Measurements from ENCODE around the gene GPATCH8.

Gene GPATCH8

DNA sequence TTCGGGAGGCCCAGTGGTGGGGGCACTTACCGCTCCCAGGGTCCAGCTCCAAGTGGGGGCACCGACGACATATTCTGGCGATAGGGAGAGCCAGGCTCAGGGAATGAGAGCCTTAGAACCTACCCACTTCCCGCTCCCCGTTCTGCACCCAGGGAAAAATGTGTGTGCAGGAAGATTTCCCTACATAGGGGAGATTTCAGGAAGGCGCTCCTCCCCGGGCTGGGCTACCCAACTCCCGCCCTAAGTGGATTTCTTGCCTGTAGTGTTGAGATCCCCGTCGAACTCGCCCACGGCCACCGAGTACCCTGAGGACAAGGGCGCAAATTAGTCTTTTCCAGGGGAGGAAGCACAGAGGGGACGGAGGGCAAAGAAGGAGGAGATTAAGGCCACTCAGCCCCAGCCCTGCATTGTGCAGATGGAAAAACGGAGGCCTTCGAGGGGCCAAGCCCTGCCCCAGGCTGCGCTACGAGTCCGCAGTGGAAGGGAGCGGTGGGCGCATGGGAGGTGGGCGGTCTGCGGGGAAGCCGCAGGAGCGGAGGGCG is 118.9 kb downstream of the GPATCH8 start:
- Histone ChIP-seq H3K4me1 (ENCODE audit: insufficient read depth, insufficient read length) (peaks cover 8% of the 10 kb centered on the region), H3K27me3 (ENCODE audit: insufficient read depth, insufficient read length) (peaks cover 21% of the 10 kb centered on the region), H3K36me3 (ENCODE audit: insufficient read depth, insufficient read length, low read length) (no peaks in the 10 kb centered on the region), H3K9me3 (ENCODE audit: insufficient read depth, low read length) (no peaks in the 10 kb centered on the region), H3K4me3 (ENCODE audit: insufficient read length, low read depth) (peak overlapping the region; percentile 59), H3K9ac (ENCODE audit: insufficient read length, low read depth) (peak overlapping the region; percentile 87)
- DNase-seq (ENCODE audit: low read depth, low spot score): no peak
- no peak for TF ChIP-seq ZNF274 (IDR thresholded peaks at IDR 0.05; ENCODE audit: low read depth, low read length)
- TF ChIP-seq SUZ12 (IDR thresholded peaks at IDR 0.05; ENCODE audit: extremely low read depth, insufficient read depth, insufficient read length): no peak
- no peak for TF ChIP-seq YY1 (IDR thresholded peaks at IDR 0.05; ENCODE audit: insufficient read depth, insufficient read length)

- peaks cover 6% of the 10 kb centered on the region for H3K4me1 ChIP-seq (ENCODE audit: insufficient read depth, insufficient read length)
- H3K9ac ChIP-seq (ENCODE audit: insufficient read length, low read depth): no peak overlapping the region
- peaks cover 21% of the 10 kb centered on the region for H3K27me3 ChIP-seq (ENCODE audit: insufficient read depth, insufficient read length)
- no peaks in the 10 kb centered on the region for H3K36me3 ChIP-seq (ENCODE audit: insufficient read depth, insufficient read length, low read length)
- no peak overlapping the region for H3K4me3 ChIP-seq (ENCODE audit: insufficient read length, low read depth)
- no peaks in the 10 kb centered on the region for H3K9me3 ChIP-seq (ENCODE audit: insufficient read depth, low read length)
- no peak for DNase-seq (ENCODE audit: low read depth, low spot score)
- TF ChIP-seq ZNF274 (IDR thresholded peaks at IDR 0.05; ENCODE audit: low read depth, low read length): no peak
Observed at GRCh38 chr17:44383861-44384260, 119.3 kb downstream of the GPATCH8 start.

GRCh38 chr17:44383363-44383762 is 119.8 kb downstream of the GPATCH8 start:
- peaks cover 21% of the 10 kb centered on the region for H3K27me3 ChIP-seq (ENCODE audit: insufficient read depth, insufficient read length)

GRCh38 chr17:44382917-44383316 is 120.3 kb downstream of the GPATCH8 start:
- TF ChIP-seq YY1 (IDR thresholded peaks at IDR 0.05; ENCODE audit: insufficient read depth, insufficient read length) (no peak), ZNF274 (IDR thresholded peaks at IDR 0.05; ENCODE audit: low read depth, low read length) (no peak)
- DNase-seq (ENCODE audit: low read depth, low spot score): no peak
- Histone ChIP-seq H3K27me3 (ENCODE audit: insufficient read depth, insufficient read length) (peaks cover 21% of the 10 kb centered on the region), H3K36me3 (ENCODE audit: insufficient read depth, insufficient read length, low read length) (no peaks in the 10 kb centered on the region), H3K9ac (ENCODE audit: insufficient read length, low read depth) (no peak overlapping the region), H3K4me1 (ENCODE audit: insufficient read depth, insufficient read length) (peaks cover 6% of the 10 kb centered on the region), H3K4me3 (ENCODE audit: insufficient read length, low read depth) (no peak overlapping the region), H3K9me3 (ENCODE audit: insufficient read depth, low read length) (no peaks in the 10 kb centered on the region)

More at GRCh38 chr17:44383363-44383762, 119.8 kb downstream of the GPATCH8 start:
- Histone ChIP-seq H3K36me3 (ENCODE audit: insufficient read depth, insufficient read length, low read length) (no peaks in the 10 kb centered on the region), H3K4me1 (ENCODE audit: insufficient read depth, insufficient read length) (peaks cover 6% of the 10 kb centered on the region), H3K9ac (ENCODE audit: insufficient read length, low read depth) (no peak overlapping the region), H3K9me3 (ENCODE audit: insufficient read depth, low read length) (no peaks in the 10 kb centered on the region), H3K4me3 (ENCODE audit: insufficient read length, low read depth) (no peak overlapping the region)
- TF ChIP-seq SUZ12 (IDR thresholded peaks at IDR 0.05; ENCODE audit: extremely low read depth, insufficient read depth, insufficient read length) (no peak), ZNF274 (IDR thresholded peaks at IDR 0.05; ENCODE audit: low read depth, low read length) (no peak), YY1 (IDR thresholded peaks at IDR 0.05; ENCODE audit: insufficient read depth, insufficient read length) (no peak)
- no peak for DNase-seq (ENCODE audit: low read depth, low spot score)

DNA sequence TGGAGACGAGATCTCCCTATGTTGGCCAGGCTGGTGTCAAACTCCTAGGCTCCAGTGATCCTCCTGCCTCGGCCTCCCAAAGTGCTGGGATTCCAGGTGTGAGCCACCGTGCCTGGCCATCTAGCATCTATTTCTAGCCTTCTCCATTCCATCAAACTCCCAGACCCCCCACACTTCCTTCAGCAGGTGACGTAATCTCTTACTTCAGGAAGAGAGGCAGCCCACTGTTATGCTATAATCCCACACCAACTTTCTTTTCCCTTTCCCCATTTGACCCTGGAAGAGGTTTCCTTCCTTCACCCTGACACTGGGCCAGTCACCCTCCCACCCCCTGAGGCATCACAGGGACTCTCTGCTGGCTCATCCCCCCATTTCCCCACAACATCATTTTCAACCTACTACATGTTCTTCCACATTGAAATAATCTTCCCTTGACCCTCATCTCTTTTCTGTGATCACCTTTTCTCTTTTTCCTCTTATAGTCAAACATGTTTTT is 121.3 kb downstream of the GPATCH8 start:
- Histone ChIP-seq H3K27me3 (ENCODE audit: insufficient read depth, insufficient read length) (peaks cover 21% of the 10 kb centered on the region), H3K9me3 (ENCODE audit: insufficient read depth, low read length) (no peaks in the 10 kb centered on the region), H3K36me3 (ENCODE audit: insufficient read depth, insufficient read length, low read length) (no peaks in the 10 kb centered on the region), H3K4me1 (ENCODE audit: insufficient read depth, insufficient read length) (peaks cover 6% of the 10 kb centered on the region), H3K4me3 (ENCODE audit: insufficient read length, low read depth) (no peak overlapping the region), H3K9ac (ENCODE audit: insufficient read length, low read depth) (no peak overlapping the region)
- DNase-seq (ENCODE audit: low read depth, low spot score): no peak
- no peak for TF ChIP-seq SUZ12 (IDR thresholded peaks at IDR 0.05; ENCODE audit: extremely low read depth, insufficient read depth, insufficient read length)
- no peak for TF ChIP-seq YY1 (IDR thresholded peaks at IDR 0.05; ENCODE audit: insufficient read depth, insufficient read length)
- no peak for TF ChIP-seq ZNF274 (IDR thresholded peaks at IDR 0.05; ENCODE audit: low read depth, low read length)

- H3K9ac ChIP-seq (ENCODE audit: insufficient read length, low read depth): no peak overlapping the region
- DNase-seq (ENCODE audit: low read depth, low spot score): no peak
- no peaks in the 10 kb centered on the region for H3K36me3 ChIP-seq (ENCODE audit: insufficient read depth, insufficient read length, low read length)
- peaks cover 10% of the 10 kb centered on the region for H3K4me1 ChIP-seq (ENCODE audit: insufficient read depth, insufficient read length)
- H3K4me3 ChIP-seq (ENCODE audit: insufficient read length, low read depth): no peak overlapping the region
- TF ChIP-seq ZNF274 (IDR thresholded peaks at IDR 0.05; ENCODE audit: low read depth, low read length): no peak
- no peak for TF ChIP-seq YY1 (IDR thresholded peaks at IDR 0.05; ENCODE audit: insufficient read depth, insufficient read length)
- TF ChIP-seq SUZ12 (IDR thresholded peaks at IDR 0.05; ENCODE audit: extremely low read depth, insufficient read depth, insufficient read length): no peak
- peaks cover 18% of the 10 kb centered on the region for H3K27me3 ChIP-seq (ENCODE audit: insufficient read depth, insufficient read length)
- no peaks in the 10 kb centered on the region for H3K9me3 ChIP-seq (ENCODE audit: insufficient read depth, low read length)
Observed at GRCh38 chr17:44380767-44381166, 122.4 kb downstream of the GPATCH8 start.

DNA sequence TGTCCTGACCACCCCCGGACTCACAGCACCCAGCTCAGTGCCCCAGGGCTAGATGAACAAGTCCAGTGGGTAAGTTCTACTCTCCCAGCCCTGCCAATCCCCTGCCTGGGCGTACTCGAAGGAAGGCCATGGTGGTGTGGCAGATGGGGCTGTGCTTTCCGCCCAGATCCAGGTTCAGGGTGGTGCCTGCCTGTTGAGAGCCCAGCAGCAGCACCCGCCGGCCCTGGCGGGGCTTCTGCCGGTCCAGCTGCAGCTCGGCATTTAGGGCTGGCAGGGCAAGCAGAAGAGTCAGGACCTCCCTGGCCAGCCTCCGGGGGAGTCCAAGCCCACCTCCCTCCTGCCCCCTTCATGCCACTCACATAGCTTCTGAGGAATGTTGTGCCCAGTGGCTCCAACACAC is 123.3 kb downstream of the GPATCH8 start:
- DNase-seq (ENCODE audit: low read depth, low spot score): no peak
- no peak overlapping the region for H3K4me3 ChIP-seq (ENCODE audit: insufficient read length, low read depth)
- peaks cover 17% of the 10 kb centered on the region for H3K4me1 ChIP-seq (ENCODE audit: insufficient read depth, insufficient read length)
- peaks cover 17% of the 10 kb centered on the region for H3K27me3 ChIP-seq (ENCODE audit: insufficient read depth, insufficient read length)
- H3K9me3 ChIP-seq (ENCODE audit: insufficient read depth, low read length): no peaks in the 10 kb centered on the region
- H3K36me3 ChIP-seq (ENCODE audit: insufficient read depth, insufficient read length, low read length): no peaks in the 10 kb centered on the region
- no peak overlapping the region for H3K9ac ChIP-seq (ENCODE audit: insufficient read length, low read depth)
- TF ChIP-seq YY1 (IDR thresholded peaks at IDR 0.05; ENCODE audit: insufficient read depth, insufficient read length) (no peak), ZNF274 (IDR thresholded peaks at IDR 0.05; ENCODE audit: low read depth, low read length) (no peak), SUZ12 (IDR thresholded peaks at IDR 0.05; ENCODE audit: extremely low read depth, insufficient read depth, insufficient read length) (no peak)

Measured in NT2/D1 (cell line).